H1 (cell line): ENCODE measurements around the gene TMC6. TPM values are rescaled to one million over a fixed set of nuclear protein-coding genes. Genes with fewer than 3 reads are reported as not detected.

Source experiments
- CTCF ChIA-PET: fragments of 300-600 bp; sonication (Branson Sonifier 250); formaldehyde crosslinking; loops from one replicate; lab custom pipeline; 2021; ENCODE audit not compliant: partially characterized antibody; lab: Charles Lee
- POLR2A ChIA-PET: fragments of 300-600 bp; sonication (Branson Sonifier 250); formaldehyde crosslinking; loops from one replicate; lab custom pipeline; 2021; ENCODE audit warnings: inconsistent platforms; ENCODE audit not compliant: partially characterized antibody; lab: Charles Lee
- DNase-seq, 2 experiments: peaks; one replicate each; pipeline versions ENCODE4 v3.0.0 to v3.0.0-alpha.2; 2010 to 2022; ENCODE audit warnings: low spot score in 2 of 2, low read depth in 1 of 2, mixed read lengths in 1 of 2
- FAIRE-seq: peaks from 2 replicates; lab custom pipeline; 2011; peaks lifted over from hg19 to GRCh38; lab: Jason Lieb, UNC
- H2AFZ ChIP-seq: 2 replicates; pipeline ENCODE4 v1.8.1; 2012; ENCODE audit warnings: low read length, inconsistent platforms
- H2AK5ac ChIP-seq: 2 replicates; pipeline ENCODE4 v1.6.1; 2013; ENCODE audit warnings: low read depth, low read length
- H2BK120ac ChIP-seq: replicated peaks from 2 replicates; pipeline ENCODE3; 2013; ENCODE audit warnings: low read depth, low read length, inconsistent platforms
- H2BK12ac ChIP-seq: 2 replicates; pipeline ENCODE4 v1.6.1; 2013; ENCODE audit warnings: low read depth, low read length
- H2BK15ac ChIP-seq: 2 replicates; pipeline ENCODE4 v1.6.1; 2013; ENCODE audit warnings: low read length
- H2BK20ac ChIP-seq: 2 replicates; pipeline ENCODE4 v1.6.1; 2013; ENCODE audit warnings: low read length
- H2BK5ac ChIP-seq: 2 replicates; pipeline ENCODE4 v1.6.1; 2013; ENCODE audit warnings: low read depth, low read length
- H3K14ac ChIP-seq: 2 replicates; pipeline ENCODE4 v1.6.1; 2013; ENCODE audit warnings: inconsistent platforms; ENCODE audit not compliant: insufficient read length
- H3K18ac ChIP-seq: 2 replicates; pipeline ENCODE4 v1.6.1; 2013; ENCODE audit warnings: low read length; ENCODE audit errors: extremely low read depth
- H3K23ac ChIP-seq: 2 replicates; pipeline ENCODE4 v1.6.1; 2013; ENCODE audit warnings: inconsistent platforms; ENCODE audit not compliant: insufficient read length
- H3K23me2 ChIP-seq: 2 replicates; pipeline ENCODE4 v1.6.1; 2013; ENCODE audit warnings: low read depth, low read length
- H3K27ac ChIP-seq: 2 replicates; pipeline ENCODE4 v1.6.1; 2011; ENCODE audit warnings: low read depth, low read length, inconsistent platforms
- H3K27me3 ChIP-seq, 4 experiments: replicated peaks in 1 of 4; 1 replicate in 1 of 4; 2 replicates in 3 of 4; pipeline versions ENCODE4 v1.6.1 to v1.8.1; 2011 to 2013; ENCODE audit warnings: low read length in 3 of 4, mild to moderate bottlenecking in 3 of 4, inconsistent platforms in 2 of 4, mixed read lengths in 2 of 4, moderate library complexity in 1 of 4; ENCODE audit not compliant: control insufficient read depth in 3 of 4, insufficient read depth in 3 of 4; ENCODE audit errors: extremely low read depth in 1 of 4
- H3K36me3 ChIP-seq, 4 experiments: 2 replicates each; pipeline versions ENCODE4 v1.6.1 to v1.8.1; 2011 to 2013; ENCODE audit warnings: mild to moderate bottlenecking in 4 of 4, low read length in 3 of 4, moderate library complexity in 2 of 4, control low read depth in 1 of 4, inconsistent platforms in 1 of 4; ENCODE audit not compliant: insufficient read depth in 4 of 4, control insufficient read depth in 2 of 4
- H3K4ac ChIP-seq: replicated peaks from 2 replicates; pipeline ENCODE3; 2013; ENCODE audit warnings: low read length, low read depth, mixed read lengths, inconsistent platforms; ENCODE audit not compliant: insufficient read length
- H3K4me1 ChIP-seq, 4 experiments: replicated peaks in 1 of 4; 1 replicate in 1 of 4; 2 replicates in 3 of 4; pipeline versions ENCODE4 v1.6.1 to v1.8.1; 2011 to 2013; ENCODE audit warnings: low read length in 3 of 4, inconsistent platforms in 2 of 4, mixed read lengths in 1 of 4; ENCODE audit not compliant: insufficient read depth in 4 of 4, control insufficient read depth in 3 of 4
- H3K4me2 ChIP-seq, 2 experiments: 2 replicates each; pipeline versions ENCODE4 v1.6.1 to v1.8.1; 2011 to 2013; ENCODE audit warnings: low read depth in 2 of 2, low read length in 2 of 2, control low read depth in 1 of 2, inconsistent platforms in 1 of 2, mild to moderate bottlenecking in 1 of 2; ENCODE audit not compliant: insufficient read depth in 1 of 2
- H3K4me3 ChIP-seq, 4 experiments: fragments of 200-600, 300-600 bp in 1 of 4; sonication (generic), shearing (Covaris generic), sonication (Bioruptor Twin) in 1 of 4; 2 replicates each; pipeline versions ENCODE4 v1.5.1 to v1.8.1; 2011 to 2016; ENCODE audit warnings: low read length in 4 of 4, low read depth in 3 of 4, control low read depth in 2 of 4, inconsistent platforms in 2 of 4, mild to moderate bottlenecking in 2 of 4, mixed read lengths in 1 of 4, moderate library complexity in 1 of 4; ENCODE audit not compliant: insufficient read depth in 2 of 4; ENCODE audit errors: extremely low read depth in 1 of 4
- H3K56ac ChIP-seq: replicated peaks from 2 replicates; pipeline ENCODE3; 2013; ENCODE audit warnings: low read depth, mild to moderate bottlenecking, mixed read lengths, low read length, inconsistent platforms; ENCODE audit not compliant: insufficient read length
- H3K79me1 ChIP-seq: 2 replicates; pipeline ENCODE4 v1.6.1; 2013; ENCODE audit warnings: low read depth, low read length, control low read depth
- H3K79me2 ChIP-seq, 2 experiments: 2 replicates each; pipeline versions ENCODE4 v1.6.1 to v1.8.1; 2012 to 2013; ENCODE audit warnings: low read length in 2 of 2, mild to moderate bottlenecking in 2 of 2, inconsistent platforms in 1 of 2; ENCODE audit not compliant: insufficient read depth in 2 of 2, control insufficient read depth in 1 of 2
- H3K9ac ChIP-seq, 4 experiments: replicated peaks in 1 of 4; 1 replicate in 1 of 4; 2 replicates in 3 of 4; pipeline versions ENCODE4 v1.6.1 to v1.8.1; 2011 to 2013; ENCODE audit warnings: low read depth in 3 of 4, low read length in 3 of 4, control low read depth in 2 of 4, mild to moderate bottlenecking in 2 of 4, moderate library complexity in 2 of 4, inconsistent platforms in 1 of 4; ENCODE audit errors: extremely low read depth in 1 of 4
- H3K9me3 ChIP-seq, 2 experiments: 2 replicates each; pipeline versions ENCODE4 v1.6.1 to v1.8.1; 2012 to 2013; ENCODE audit warnings: mild to moderate bottlenecking in 2 of 2, moderate library complexity in 2 of 2, control low read depth in 1 of 2, inconsistent platforms in 1 of 2, low read depth in 1 of 2, low read length in 1 of 2, mixed read lengths in 1 of 2; ENCODE audit not compliant: insufficient read depth in 2 of 2
- H4K20me1 ChIP-seq, 2 experiments: replicated peaks in 1 of 2; 2 replicates each; pipeline versions ENCODE3 to v1.8.1; 2011 to 2013; ENCODE audit warnings: inconsistent platforms in 2 of 2, low read length in 2 of 2, mild to moderate bottlenecking in 1 of 2; ENCODE audit not compliant: insufficient read depth in 2 of 2, control insufficient read depth in 1 of 2
- H4K5ac ChIP-seq: 2 replicates; pipeline ENCODE4 v1.6.1; 2013; ENCODE audit warnings: low read length, low read depth, mixed read lengths, inconsistent platforms; ENCODE audit not compliant: insufficient read length
- H4K8ac ChIP-seq: 2 replicates; pipeline ENCODE4 v1.8.0; 2013; ENCODE audit warnings: mild to moderate bottlenecking, moderate library complexity, low read length, inconsistent platforms; ENCODE audit not compliant: insufficient read depth; ENCODE audit errors: extremely low read depth
- H4K91ac ChIP-seq: replicated peaks from 2 replicates; pipeline ENCODE3; 2013; ENCODE audit warnings: low read length, mixed read lengths, inconsistent platforms; ENCODE audit not compliant: insufficient read length
- BACH1 ChIP-seq: IDR thresholded peaks from 2 replicates; pipeline ENCODE4 v1.6.1; 2012; ENCODE audit warnings: low read length, improper control_type of control experiment
- CBX8 ChIP-seq: fragments of 300-800, 300-1000 bp; sonication (generic); IDR thresholded peaks from 2 replicates; pipeline ENCODE4 v1.7.1; 2016; ENCODE audit warnings: low read depth, low read length, borderline replicate concordance
- E2F6 ChIP-seq: IDR thresholded peaks from 2 replicates; pipeline ENCODE4 v1.6.1; 2012; ENCODE audit warnings: inconsistent platforms
- GABPA ChIP-seq: IDR thresholded peaks from 2 replicates; pipeline ENCODE4 v1.6.1; 2011; ENCODE audit warnings: mild to moderate bottlenecking, low read length, moderate library complexity, borderline replicate concordance; ENCODE audit not compliant: insufficient read depth
- HDAC6 ChIP-seq: IDR thresholded peaks from one replicate; pipeline ENCODE4 v1.7.1; 2012; ENCODE audit warnings: low read depth, mild to moderate bottlenecking, inconsistent platforms, low read length, moderate library complexity
- KDM4A ChIP-seq: IDR thresholded peaks from one replicate; pipeline ENCODE4 v1.7.1; 2012; ENCODE audit warnings: low read depth, mild to moderate bottlenecking, moderate library complexity, low read length, inconsistent platforms; ENCODE audit not compliant: severe bottlenecking
- WGBS, 2 experiments: shearing (Covaris generic) in 1 of 2; methylation state at CpG; one replicate each; pipeline versions ENCODE4 v1.1.6 to v1.1.7; 2013 to 2015; ENCODE audit warnings: low lambda C conversion rate in 2 of 2, mixed read lengths in 2 of 2, inconsistent platforms in 1 of 2, low coverage in 1 of 2, missing lambda C conversion rate in 1 of 2; ENCODE audit not compliant: insufficient replicate concordance in 2 of 2, insufficient coverage in 1 of 2, insufficient read length in 1 of 2; ENCODE audit errors: extremely low coverage in 1 of 2, missing lambda C conversion rate in 1 of 2; 5-methylcytosine and 5-hydroxymethylcytosine counted together
- polyA plus RNA-seq, 7 experiments: library from polyadenylated mRNA; depleted of rRNA in 3 of 7; stranded (reverse) in 5 of 7; unstranded in 2 of 7; fragments of >200 nt in 5 of 7; fragments of 200-250 nt in 2 of 7; gene quantifications; 1 replicate in 5 of 7; 2 replicates in 1 of 7; 4 replicates in 1 of 7; pipeline versions ENCODE4 v1.2.1 to v1.2.3, GENCODE V29; 2011 to 2013; ENCODE audit warnings: missing spikeins in 2 of 7, mixed read lengths in 2 of 7
- total RNA-seq: library from RNA; stranded (reverse); fragmentation: NEBNext Ultra II Directional; extraction: Animal tissue kit (Norgen Biotek cat#: 25700); gene quantifications from 2 replicates; pipeline ENCODE4 v1.2.1, GENCODE V29; 2021
- TF ChIP-seq, protein P1 (sequence below): IDR thresholded peaks from 2 replicates; pipeline ENCODE4 v1.6.1; 2012; ENCODE audit warnings: low read length, inconsistent platforms

TMC6 gene
- total and polyA plus RNA-seq, 2 of the 8 experiments (the other 6 are each of a cell fraction or from before 2014, with no cell fraction given): 39.4 to 77.6 TPM

GRCh38 chr17:78075011-78075410 lies 53.5 kb downstream of the TMC6 start:
- no peak overlapping the region for H3K23ac ChIP-seq

More at GRCh38 chr17:78075011-78075410, 53.5 kb downstream of the TMC6 start:
- Histone ChIP-seq H2AFZ (no peak overlapping the region), H3K4ac (no peak overlapping the region), H3K4me2 (no peak overlapping the region), H3K9ac (no peak overlapping the region), H3K36me3 (peaks cover 22 to 71% (median 54%) of the 10 kb centered on the region in 4 experiments), H3K23me2 (no peaks in the 10 kb centered on the region), H3K18ac (no peak overlapping the region), H2BK20ac (no peak overlapping the region), H3K4me3 (no peak overlapping the region), H2BK120ac (no peak overlapping the region), H3K79me1 (no peaks in the 10 kb centered on the region), H3K14ac (no peak overlapping the region), H4K8ac (no peak overlapping the region), H2BK5ac (no peak overlapping the region), H3K9me3 (no peaks in the 10 kb centered on the region), H4K20me1 (peaks cover 1 to 2% of the 10 kb centered on the region in 2 experiments), H3K27ac (no peak overlapping the region), H3K56ac (no peak overlapping the region), H4K5ac (no peak overlapping the region), H2BK12ac (no peak overlapping the region), H3K27me3 (no peaks in the 10 kb centered on the region), H3K4me1 (no peaks in the 10 kb centered on the region), H4K91ac (no peak overlapping the region), H2BK15ac (no peak overlapping the region), H2AK5ac (no peak overlapping the region), H3K79me2 (no peaks in the 10 kb centered on the region)
- CTCF ChIA-PET: interaction anchor here (2.2 kb wide), 1 partner anchor 10 kb away, joined by 5 read pairs; no protein-coding TSS in a partner anchor
- POLR2A ChIA-PET: no interaction called here
- WGBS, 2 experiments: 92% methylated on average over 10 of the region's 10 CpGs; no CpG with 5 or more reads in 1 of the 2 experiments
- DNase-seq: no peak
- TF ChIP-seq, protein P1, sequence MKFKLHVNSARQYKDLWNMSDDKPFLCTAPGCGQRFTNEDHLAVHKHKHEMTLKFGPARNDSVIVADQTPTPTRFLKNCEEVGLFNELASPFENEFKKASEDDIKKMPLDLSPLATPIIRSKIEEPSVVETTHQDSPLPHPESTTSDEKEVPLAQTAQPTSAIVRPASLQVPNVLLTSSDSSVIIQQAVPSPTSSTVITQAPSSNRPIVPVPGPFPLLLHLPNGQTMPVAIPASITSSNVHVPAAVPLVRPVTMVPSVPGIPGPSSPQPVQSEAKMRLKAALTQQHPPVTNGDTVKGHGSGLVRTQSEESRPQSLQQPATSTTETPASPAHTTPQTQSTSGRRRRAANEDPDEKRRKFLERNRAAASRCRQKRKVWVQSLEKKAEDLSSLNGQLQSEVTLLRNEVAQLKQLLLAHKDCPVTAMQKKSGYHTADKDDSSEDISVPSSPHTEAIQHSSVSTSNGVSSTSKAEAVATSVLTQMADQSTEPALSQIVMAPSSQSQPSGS: no peak
- no peak for TF ChIP-seq KDM4A
- TF ChIP-seq HDAC6: no peak
- no peak for TF ChIP-seq CBX8
- TF ChIP-seq E2F6: no peak
- TF ChIP-seq GABPA: no peak
- TF ChIP-seq BACH1: no peak
- FAIRE-seq: no peak
